ENCODE results near the gene HSPA1L.
"Not testable (repeated sequence)": the region's sequence is repeated elsewhere in the genome, so short reads cannot be mapped to it uniquely, and the experiment has no call there.

Gene HSPA1L

DNA sequence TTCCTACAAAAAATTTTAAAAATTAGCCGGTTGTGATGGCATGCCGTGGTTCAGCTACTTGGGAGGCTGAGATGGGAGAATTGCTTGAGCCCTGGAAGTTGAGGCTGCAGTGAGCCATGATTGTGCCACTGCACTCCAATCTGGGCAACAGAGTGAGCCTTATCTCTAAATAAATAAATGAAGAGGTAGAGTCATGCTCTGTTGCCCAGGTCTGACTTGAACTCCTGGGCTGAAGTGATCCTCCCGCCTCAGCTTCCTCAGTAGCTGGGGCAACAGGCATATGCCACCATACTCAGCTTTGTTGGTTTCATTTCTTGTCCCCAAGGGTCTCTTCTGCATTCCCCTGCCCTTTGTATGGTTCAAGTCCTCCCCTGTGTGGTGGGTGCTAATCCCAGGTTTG, 29.4 kb upstream of the HSPA1L start:
- TF ChIP-seq CTCF (conservative IDR thresholded peaks at IDR 0.05; ENCODE audit: low read depth, low read length): no peak
- no peak for DNase-seq (ENCODE audit: low read depth)
- no peak overlapping the region for H3K4me3 ChIP-seq (ENCODE audit: low read length)

DNA sequence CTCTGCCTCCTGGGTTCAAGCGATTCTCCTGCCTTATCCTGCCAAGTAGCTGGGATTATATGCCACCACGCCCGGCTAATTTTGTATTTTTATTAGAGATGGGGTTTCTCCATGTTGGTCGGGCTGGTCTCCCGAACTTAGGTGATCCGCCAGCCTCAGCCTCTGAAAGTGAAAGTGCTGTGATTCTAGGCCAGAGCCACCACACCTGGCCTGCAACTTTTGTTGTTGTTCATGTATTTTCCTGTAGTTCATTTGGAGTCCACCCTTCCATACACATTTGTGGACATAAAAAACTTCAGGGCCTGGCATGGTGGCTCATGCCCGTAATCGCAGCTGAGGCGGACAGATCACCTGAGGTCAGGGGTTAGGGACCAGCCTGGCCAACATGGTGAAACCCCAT, 27.0 kb upstream of the HSPA1L start:
- no peak for DNase-seq (ENCODE audit: low read depth)
- H3K4me3 ChIP-seq (ENCODE audit: low read length): no peak overlapping the region
- TF ChIP-seq CTCF (conservative IDR thresholded peaks at IDR 0.05; ENCODE audit: low read depth, low read length): no peak

- H3K4me3 ChIP-seq (ENCODE audit: low read length); DNase-seq (ENCODE audit: low read depth): not testable (repeated sequence)
Measured at GRCh38 chr6:31839779-31840126, 24.7 kb upstream of the HSPA1L start.

GRCh38 chr6:31838968-31839367, 23.9 kb upstream of the HSPA1L start:
- no peak for TF ChIP-seq CTCF (conservative IDR thresholded peaks at IDR 0.05; ENCODE audit: low read depth, low read length)

GRCh38 chr6:31838114-31838553, 23.1 kb upstream of the HSPA1L start:
- DNase-seq (ENCODE audit: low read depth): not testable (repeated sequence)
- H3K4me3 ChIP-seq (ENCODE audit: low read length): peak overlapping the region; percentile 97

More at GRCh38 chr6:31838968-31839367, 23.9 kb upstream of the HSPA1L start:
- peak overlapping the region; percentile 97 for H3K4me3 ChIP-seq (ENCODE audit: low read length)
- no peak for DNase-seq (ENCODE audit: low read depth)

- DNase-seq (ENCODE audit: low read depth): no peak
- TF ChIP-seq CTCF (conservative IDR thresholded peaks at IDR 0.05; ENCODE audit: low read depth, low read length): no peak
- H3K4me3 ChIP-seq (ENCODE audit: low read length): peak overlapping the region; percentile 97
Measured at GRCh38 chr6:31837369-31838113, 22.5 kb upstream of the HSPA1L start.

GRCh38 chr6:31836474-31837368, 21.6 kb upstream of the HSPA1L start:
- TF ChIP-seq CTCF (conservative IDR thresholded peaks at IDR 0.05; ENCODE audit: low read depth, low read length): peak; percentile 17
- no peak for DNase-seq (ENCODE audit: low read depth)
- peak overlapping the region; percentile 97 for H3K4me3 ChIP-seq (ENCODE audit: low read length)

- DNase-seq (ENCODE audit: low read depth): no peak
- TF ChIP-seq CTCF (conservative IDR thresholded peaks at IDR 0.05; ENCODE audit: low read depth, low read length): no peak
- H3K4me3 ChIP-seq (ENCODE audit: low read length): peak overlapping the region; percentile 97
Measured at GRCh38 chr6:31836047-31836473, 21.0 kb upstream of the HSPA1L start.

Measured in retinal pigment epithelial cell (primary cell).